ENCODE data around the gene PRKAG2. TPM values are rescaled to one million over a fixed set of nuclear protein-coding genes. Genes with fewer than 3 reads are reported as not detected.

Gene PRKAG2
- total RNA-seq, 1 experiment from 2014 or later, result 59.7 TPM

DNA sequence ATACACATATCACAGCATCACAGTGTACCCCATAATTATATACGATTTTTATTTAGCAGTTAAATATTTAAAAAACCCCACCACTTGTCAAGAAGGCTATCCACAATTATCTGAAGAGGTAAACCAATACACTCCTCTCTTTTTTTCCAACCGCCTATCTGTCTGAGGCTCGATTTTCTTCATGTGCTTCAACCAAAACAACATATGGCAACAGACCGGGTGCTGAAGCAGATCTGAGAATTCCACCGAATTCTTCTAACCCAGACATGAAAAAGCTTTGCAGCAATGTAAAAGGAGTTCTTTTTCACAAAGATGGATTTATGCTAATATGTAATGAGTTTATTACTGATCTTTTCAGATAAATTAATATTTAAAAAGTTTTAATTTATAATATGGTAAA, 224.8 kb downstream of the PRKAG2 start:
- DNase-seq (ENCODE audit: low spot score), result no peak

DNA sequence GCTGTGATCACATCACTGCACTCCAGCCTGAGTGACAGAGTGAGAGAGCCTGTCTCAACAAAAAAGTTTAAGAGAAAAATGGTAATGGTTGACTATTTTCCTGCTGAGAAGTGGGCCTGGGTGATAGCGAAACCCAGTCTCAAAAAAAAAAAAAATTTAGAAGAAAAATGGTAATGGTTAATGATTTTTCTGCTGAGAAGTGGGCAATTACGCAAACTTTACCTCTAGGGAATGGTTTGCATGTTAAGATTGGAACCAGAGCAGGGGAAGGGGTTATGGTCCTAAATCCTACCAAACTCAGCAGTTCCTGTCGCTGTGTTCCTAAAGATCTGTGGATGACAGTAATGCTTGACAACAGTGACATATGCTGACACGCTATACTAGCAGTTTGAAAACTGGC, 226.8 kb downstream of the PRKAG2 start:
- DNase-seq (ENCODE audit: low spot score), result no peak

DNA sequence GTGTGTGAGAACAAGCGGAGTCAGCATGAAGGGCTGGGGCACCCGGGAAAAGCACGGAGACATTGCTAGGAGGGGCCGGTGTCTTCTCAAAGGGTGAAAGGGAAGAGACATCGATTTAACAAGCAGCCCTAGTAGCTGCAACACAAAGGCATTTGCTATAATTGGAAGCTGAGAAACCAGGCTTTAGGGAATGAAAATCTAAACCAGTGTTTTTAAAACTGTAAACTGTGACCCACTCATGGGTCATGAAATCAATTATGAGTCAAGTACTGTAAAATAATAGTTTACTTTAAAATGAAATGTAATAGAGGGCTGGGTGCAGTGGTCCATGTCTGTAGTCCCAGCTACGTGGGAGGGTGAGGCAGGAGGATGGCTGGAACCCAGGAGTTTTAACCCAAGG, 228.5 kb downstream of the PRKAG2 start:
- DNase-seq (ENCODE audit: low spot score), result no peak

- no peak for DNase-seq (ENCODE audit: low spot score)
Measured at GRCh38 chr7:151647874-151648273, 229.0 kb downstream of the PRKAG2 start.

GRCh38 chr7:151647006-151647405, 229.9 kb downstream of the PRKAG2 start:
- no peak for DNase-seq (ENCODE audit: low spot score)

DNA sequence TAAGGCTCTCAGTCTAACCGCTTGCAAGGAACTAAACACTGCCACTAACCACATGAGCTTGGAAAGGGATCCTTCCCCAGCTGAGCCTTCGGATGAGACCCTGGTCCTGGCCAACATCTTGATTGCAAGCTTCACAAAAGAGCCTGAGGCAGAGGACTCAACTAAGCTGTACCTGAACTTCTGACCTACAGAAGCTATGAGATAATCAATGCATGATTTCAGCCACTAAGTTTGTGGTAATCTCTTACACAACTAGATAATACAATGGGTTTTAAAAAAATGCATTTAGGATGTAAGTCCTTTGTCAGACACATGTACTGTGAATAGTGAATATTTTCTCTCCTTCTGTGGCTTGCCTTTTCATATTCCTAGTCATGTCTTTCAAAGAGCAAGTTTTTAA, 231.6 kb downstream of the PRKAG2 start:
- DNase-seq (ENCODE audit: low spot score), result no peak

- no peak for DNase-seq (ENCODE audit: low spot score)
Measured at GRCh38 chr7:151644554-151644953, 232.4 kb downstream of the PRKAG2 start.

DNA sequence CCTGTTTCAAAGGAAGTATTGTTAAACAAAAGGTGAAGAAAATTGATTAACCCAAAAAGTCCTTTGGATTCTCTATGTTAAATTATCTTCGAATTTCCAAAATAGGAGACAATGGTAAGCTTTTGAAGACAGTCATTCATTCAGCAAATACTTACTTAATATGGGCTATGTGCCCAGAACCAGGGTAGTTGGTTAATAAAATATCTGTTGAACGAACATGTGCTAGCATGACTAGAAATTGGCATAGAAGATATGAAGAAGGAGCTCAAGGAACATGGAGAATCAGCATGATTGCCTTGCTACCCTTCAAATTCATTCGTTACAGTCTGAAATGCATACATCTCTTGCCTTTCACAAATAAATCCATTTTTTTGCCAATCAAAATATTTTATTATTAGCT, 234.2 kb downstream of the PRKAG2 start:
- no peak for DNase-seq (ENCODE audit: low spot score)

- no peak for DNase-seq (ENCODE audit: low spot score)
Measured at GRCh38 chr7:151641587-151641986, 235.3 kb downstream of the PRKAG2 start.

GRCh38 chr7:151637781-151638261, 239.1 kb downstream of the PRKAG2 start:
- peak; percentile 60 for DNase-seq (ENCODE audit: low spot score)

GRCh38 chr7:151634643-151635042, 242.3 kb downstream of the PRKAG2 start:
- no peak for DNase-seq (ENCODE audit: low spot score)

DNA sequence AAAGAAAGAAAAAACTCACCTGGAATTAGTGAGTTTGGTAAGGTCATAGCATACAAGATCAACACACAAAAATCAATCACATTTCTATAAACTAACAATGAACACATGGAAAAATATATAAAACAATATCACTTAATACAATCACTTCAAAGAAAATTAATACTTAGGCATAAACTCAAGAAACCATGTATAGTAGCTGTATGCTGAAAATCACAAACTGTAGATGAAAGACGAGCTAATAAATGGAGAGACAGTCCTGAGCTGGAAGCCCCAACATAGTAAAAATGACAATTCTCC, 243.5 kb downstream of the PRKAG2 start:
- DNase-seq (ENCODE audit: low spot score), result no peak

DNA sequence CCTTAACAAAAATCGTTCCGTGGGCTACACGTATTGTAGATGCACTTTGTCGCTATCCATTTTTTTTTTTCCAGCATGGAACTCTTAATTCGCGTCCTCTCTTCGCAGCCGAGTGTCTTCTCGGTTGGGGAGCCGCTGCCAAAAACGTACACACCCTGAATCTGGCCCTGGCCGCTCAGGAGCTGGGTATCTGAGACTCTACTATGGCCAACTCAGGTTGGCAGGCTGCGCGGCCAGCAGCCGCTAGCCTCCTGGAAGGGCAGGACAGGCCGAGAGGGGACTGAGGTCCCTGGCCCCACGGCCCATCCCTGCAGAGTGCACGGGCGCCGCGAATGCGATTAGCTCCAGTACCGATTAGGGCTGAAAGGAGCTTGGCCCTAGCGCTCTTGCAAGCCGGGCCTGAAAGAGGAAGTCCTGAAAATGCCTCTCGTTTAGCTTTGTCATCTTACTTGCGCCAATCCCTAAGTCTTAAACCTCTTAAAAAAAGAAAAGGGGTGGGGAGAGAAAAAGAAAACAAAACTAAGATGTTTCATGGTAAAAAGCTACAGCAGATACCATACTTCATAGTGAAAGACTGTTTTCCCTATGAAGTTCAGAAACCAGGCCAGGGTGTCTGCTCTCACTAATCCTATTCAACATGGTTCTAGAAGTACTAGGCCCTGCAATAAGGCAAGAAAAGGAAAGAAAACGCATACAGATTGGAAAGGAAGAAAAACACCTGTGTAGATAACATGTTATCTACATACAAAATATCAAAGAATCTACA, 244.0 kb downstream of the PRKAG2 start:
- no peak for DNase-seq (ENCODE audit: low spot score)

- DNase-seq (ENCODE audit: low spot score), result peak; percentile 35
Measured at GRCh38 chr7:151631953-151632749, 244.8 kb downstream of the PRKAG2 start.

DNA sequence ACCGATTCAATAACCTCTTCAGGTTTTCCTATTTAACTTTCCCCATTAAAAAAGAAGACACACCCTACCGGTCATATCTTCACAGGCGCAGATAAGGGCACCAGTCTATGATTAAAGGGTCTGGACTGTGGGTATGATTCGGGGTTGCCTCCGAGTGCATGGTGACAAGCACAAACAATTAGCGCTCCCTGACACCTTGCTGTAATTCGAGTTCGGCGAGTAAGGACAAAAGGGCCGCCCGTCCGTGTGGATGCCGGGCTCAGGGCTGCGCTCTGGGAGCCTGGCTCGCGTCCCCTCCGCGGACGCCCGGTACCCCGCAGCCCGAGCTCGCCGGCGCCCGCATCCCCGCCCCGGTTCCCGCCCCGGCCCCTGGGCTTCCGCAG, 245.4 kb downstream of the PRKAG2 start:
- no peak for DNase-seq (ENCODE audit: low spot score)

- DNase-seq (ENCODE audit: low spot score), result no peak
Measured at GRCh38 chr7:151630851-151631569, 245.9 kb downstream of the PRKAG2 start.

GRCh38 chr7:151630358-151630757, 246.6 kb downstream of the PRKAG2 start:
- DNase-seq (ENCODE audit: low spot score), result no peak

GRCh38 chr7:151629713-151630272, 247.1 kb downstream of the PRKAG2 start:
- no peak for DNase-seq (ENCODE audit: low spot score)

GRCh38 chr7:151628846-151629604, 247.9 kb downstream of the PRKAG2 start:
- no peak for DNase-seq (ENCODE audit: low spot score)

- DNase-seq (ENCODE audit: low spot score), result peak; percentile 45
Measured at GRCh38 chr7:151626422-151627115, 250.3 kb downstream of the PRKAG2 start.

DNA sequence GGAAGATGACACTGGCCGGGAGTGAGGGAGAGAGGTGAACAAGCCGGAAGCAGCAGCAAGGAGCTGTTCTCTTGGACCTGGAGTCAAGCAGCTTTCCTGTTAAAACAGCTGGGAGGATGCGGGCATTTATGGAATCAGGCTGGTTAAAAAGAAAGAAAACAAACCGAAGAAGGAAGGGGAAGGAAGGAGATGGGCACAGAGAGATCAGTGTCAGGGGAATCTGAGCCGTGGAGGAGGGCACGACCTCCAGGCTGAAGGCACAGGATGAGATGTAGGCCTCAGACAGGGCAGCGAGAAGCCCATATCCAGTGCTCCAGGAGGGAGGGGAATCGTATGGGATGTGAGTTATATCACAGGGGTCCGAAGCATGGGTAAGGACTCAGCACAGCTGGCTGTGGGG, 251.3 kb downstream of the PRKAG2 start:
- no peak for DNase-seq (ENCODE audit: low spot score)

Measured in A172 (cell line).